Peyer's patch (tissue), 4 donors: ENCODE data around the gene EHD4. TPM values are rescaled to one million over a fixed set of nuclear protein-coding genes. Genes with fewer than 3 reads are reported as not detected.

ENCODE experiments used
- DNase-seq, 3 donors: peaks; one replicate each; pipeline ENCODE4 v3.0.0-alpha.2; 2017 to 2019
- H3K27ac ChIP-seq, 4 donors: fragments of 200-600 bp; sonication (generic); one replicate each; pipeline ENCODE4 v1.5.1; 2016 to 2019
- H3K27me3 ChIP-seq, 2 donors: fragments of 200-600 bp; sonication (generic); one replicate each; pipeline ENCODE4 v1.5.1; 2019
- H3K36me3 ChIP-seq, 3 donors: fragments of 200-600 bp; sonication (generic); one replicate each; pipeline ENCODE4 v1.5.1; 2016 to 2019
- H3K4me1 ChIP-seq, 4 donors: fragments of 200-600 bp; sonication (generic); one replicate each; pipeline ENCODE4 v1.5.1; 2016 to 2019
- H3K4me3 ChIP-seq, 4 donors: fragments of 200-600 bp; sonication (generic); 1 replicate in 3 of 4; 2 replicates in 1 of 4; pipeline ENCODE4 v1.5.1; 2016 to 2019; ENCODE audit warnings: mild to moderate bottlenecking in 1 of 4
- H3K9me3 ChIP-seq, 4 donors: fragments of 200-600 bp; sonication (generic); one replicate each; pipeline ENCODE4 v1.5.1; 2016 to 2019; ENCODE audit warnings: mild to moderate bottlenecking in 1 of 4
- CTCF ChIP-seq, 6 experiments: fragments of 450-650 bp in 4 of 6; fragments of 200-600 bp in 2 of 6; sonication (generic) in 1 of 6; IDR thresholded peaks; one replicate each; pipeline ENCODE4 v1.5.1; 2017 to 2019; ENCODE audit warnings: antibody characterized with exemption in 6 of 6, mild to moderate bottlenecking in 3 of 6, moderate library complexity in 1 of 6
- POLR2A ChIP-seq, 2 donors: fragments of 450-650 bp; IDR thresholded peaks; one replicate each; pipeline ENCODE4 v1.5.1; 2017; ENCODE audit warnings: antibody characterized with exemption in 2 of 2, mild to moderate bottlenecking in 2 of 2, moderate library complexity in 2 of 2
- total RNA-seq, 4 donors: library from RNA; depleted of rRNA; stranded (reverse); fragments of >200 nt; gene quantifications; one replicate each; pipeline ENCODE4 v1.1.0, GENCODE V29; 2016

Gene EHD4
- total RNA-seq, 4 donors from 2014 or later, result 23.1 to 53.9 (median 34.9) TPM

GRCh38 chr15:41982133-41982930 is 10.0 kb upstream of the EHD4 start:
- no peak for TF ChIP-seq POLR2A (IDR thresholded peaks at IDR 0.05)
- no peak for TF ChIP-seq CTCF (IDR thresholded peaks at IDR 0.05)
- H3K27me3 ChIP-seq, result no peaks in the 10 kb centered on the region
- H3K4me3 ChIP-seq, result no peak overlapping the region
- DNase-seq, result peak in 1 of 3 donors; percentile 28
- no peak overlapping the region for H3K27ac ChIP-seq
- no peaks in the 10 kb centered on the region for H3K9me3 ChIP-seq
- no peaks in the 10 kb centered on the region for H3K36me3 ChIP-seq
- peaks cover 0 to 6% (median 0%) of the 10 kb centered on the region in 4 donors for H3K4me1 ChIP-seq

- H3K36me3 ChIP-seq, result no peaks in the 10 kb centered on the region
- TF ChIP-seq CTCF (IDR thresholded peaks at IDR 0.05) (no peak), POLR2A (IDR thresholded peaks at IDR 0.05) (no peak)
- no peaks in the 10 kb centered on the region for H3K27me3 ChIP-seq
- no peak overlapping the region for H3K4me3 ChIP-seq
- H3K27ac ChIP-seq, result no peak overlapping the region
- H3K4me1 ChIP-seq, result peaks cover 0 to 6% (median 0%) of the 10 kb centered on the region in 4 donors
- DNase-seq, result peak in 1 of 3 donors; percentile 17
- H3K9me3 ChIP-seq, result no peaks in the 10 kb centered on the region
Measured at GRCh38 chr15:41981371-41982132, 9.2 kb upstream of the EHD4 start.

GRCh38 chr15:41980654-41981323 is 8.4 kb upstream of the EHD4 start:
- Histone ChIP-seq H3K4me1 (peaks cover 0 to 6% (median 0%) of the 10 kb centered on the region in 4 donors), H3K27ac (no peak overlapping the region), H3K4me3 (no peak overlapping the region), H3K9me3 (no peaks in the 10 kb centered on the region), H3K36me3 (no peaks in the 10 kb centered on the region), H3K27me3 (no peaks in the 10 kb centered on the region)
- peak in 1 of 3 donors; percentile 43 for DNase-seq
- TF ChIP-seq CTCF (IDR thresholded peaks at IDR 0.05) (no peak), POLR2A (IDR thresholded peaks at IDR 0.05) (no peak)

GRCh38 chr15:41979493-41980266 is 7.3 kb upstream of the EHD4 start:
- Histone ChIP-seq H3K9me3 (no peaks in the 10 kb centered on the region), H3K4me1 (peaks cover 0 to 6% (median 0%) of the 10 kb centered on the region in 4 donors), H3K36me3 (no peaks in the 10 kb centered on the region), H3K27me3 (no peaks in the 10 kb centered on the region), H3K4me3 (no peak overlapping the region), H3K27ac (no peak overlapping the region)
- TF ChIP-seq CTCF (IDR thresholded peaks at IDR 0.05), result no peak
- no peak for TF ChIP-seq POLR2A (IDR thresholded peaks at IDR 0.05)
- peak in 1 of 3 donors; percentile 46 for DNase-seq

GRCh38 chr15:41978534-41978933 is 6.2 kb upstream of the EHD4 start:
- DNase-seq, result peak in 1 of 3 donors; percentile 9
- no peak for TF ChIP-seq CTCF (IDR thresholded peaks at IDR 0.05)
- TF ChIP-seq POLR2A (IDR thresholded peaks at IDR 0.05), result no peak
- Histone ChIP-seq H3K27ac (no peak overlapping the region), H3K4me1 (peaks cover 0 to 6% (median 0%) of the 10 kb centered on the region in 4 donors), H3K36me3 (no peaks in the 10 kb centered on the region), H3K27me3 (no peaks in the 10 kb centered on the region), H3K9me3 (no peaks in the 10 kb centered on the region), H3K4me3 (no peak overlapping the region)
